HepG2 (cell line): ENCODE results near the gene MRPL43. TPM values are rescaled to one million over a fixed set of nuclear protein-coding genes. Genes with fewer than 3 reads are reported as not detected.

Experiments used
- GMEB1 ChIP-seq: sonication (generic); formaldehyde crosslinking; IDR thresholded peaks from 2 replicates; pipeline ENCODE4 v1.5.1; 2020; ENCODE audit warnings: missing genetic modification reagents, mild to moderate bottlenecking, borderline replicate concordance
- GRHL1 ChIP-seq: sonication (generic); formaldehyde crosslinking; conservative IDR thresholded peaks from 2 replicates; pipeline ENCODE4 v1.8.0; 2022; ENCODE audit warnings: missing genetic modification reagents
- IKZF5 ChIP-seq: IDR thresholded peaks from 2 replicates; pipeline ENCODE4 v1.6.1; 2018; ENCODE audit warnings: missing genetic modification reagents, mild to moderate bottlenecking, missing compliant biosample characterization
- IRX3 ChIP-seq: sonication (generic); formaldehyde crosslinking; IDR thresholded peaks from 2 replicates; pipeline ENCODE4 v1.8.1; 2023; ENCODE audit warnings: mild to moderate bottlenecking, low read depth, missing genetic modification reagents, borderline replicate concordance
- KDM5A ChIP-seq: fragments of 200-600 bp; sonication (generic); IDR thresholded peaks from 2 replicates; pipeline ENCODE4 v1.7.0; 2018; ENCODE audit warnings: antibody characterized with exemption, mild to moderate bottlenecking, low read length, borderline replicate concordance
- NFE2L2 ChIP-seq: fragments of 150-350 bp; IDR thresholded peaks from 2 replicates; pipeline ENCODE4 v1.6.1; 2014; ENCODE audit warnings: low read length
- RELA ChIP-seq: sonication (generic); formaldehyde crosslinking; IDR thresholded peaks from 2 replicates; pipeline ENCODE4 v1.4.0; 2020; ENCODE audit warnings: missing genetic modification reagents
- TBX3 ChIP-seq: fragments of 450-650 bp; IDR thresholded peaks from 2 replicates; pipeline ENCODE4 v1.6.1; 2017; ENCODE audit warnings: antibody characterized with exemption, mild to moderate bottlenecking, inconsistent platforms, borderline replicate concordance
- ZNF382 ChIP-seq: sonication (generic); formaldehyde crosslinking; IDR thresholded peaks from 2 replicates; pipeline ENCODE4 v1.5.0; 2020; ENCODE audit warnings: missing genetic modification reagents, mild to moderate bottlenecking, borderline replicate concordance
- ZNF468 ChIP-seq: sonication (generic); formaldehyde crosslinking; IDR thresholded peaks from 2 replicates; pipeline ENCODE4 v1.8.0; 2022; ENCODE audit warnings: mild to moderate bottlenecking, moderate library complexity, missing genetic modification reagents
- ZNF558 ChIP-seq: sonication (generic); formaldehyde crosslinking; IDR thresholded peaks from 2 replicates; pipeline ENCODE4 v1.9.0; 2022; ENCODE audit warnings: mild to moderate bottlenecking, missing genetic modification reagents, borderline replicate concordance
- ZNF572 ChIP-seq: sonication (generic); formaldehyde crosslinking; IDR thresholded peaks from 2 replicates; pipeline ENCODE4 v1.5.1; 2020; ENCODE audit warnings: mild to moderate bottlenecking, missing genetic modification reagents
- ZNF616 ChIP-seq: sonication (generic); formaldehyde crosslinking; IDR thresholded peaks from 2 replicates; pipeline ENCODE4 v1.5.0; 2020; ENCODE audit warnings: low read depth, mild to moderate bottlenecking, missing genetic modification reagents
- ZNF83 ChIP-seq: sonication (generic); formaldehyde crosslinking; IDR thresholded peaks from 2 replicates; pipeline ENCODE4 v1.4.0; 2020; ENCODE audit warnings: missing genetic modification reagents, mild to moderate bottlenecking, borderline replicate concordance
- polyA plus RNA-seq, 8 experiments: library from polyadenylated mRNA; depleted of rRNA in 3 of 8; stranded (reverse) in 7 of 8; unstranded in 1 of 8; fragments of >200 nt; fragmentation: Illumina TruSeq in 4 of 8; extraction: Trizol in 4 of 8; gene quantifications; 2 replicates each; pipeline versions ENCODE4 v1.2.1 to v1.2.3, GENCODE V29; 2011 to 2016; ENCODE audit warnings: low read depth in 4 of 8, missing spikeins in 1 of 8, mixed read lengths in 1 of 8; ENCODE audit not compliant: insufficient read depth in 1 of 8
- total RNA-seq, 5 experiments: library from RNA; depleted of rRNA; stranded (reverse); fragments of >200 nt; fragmentation: Illumina TruSeq; extraction: Trizol; gene quantifications; 2 replicates each; pipeline ENCODE4 v1.2.3, GENCODE V29; 2016; ENCODE audit warnings: low read depth in 1 of 5
- TF ChIP-seq, protein P1 (sequence below): sonication (generic); formaldehyde crosslinking; IDR thresholded peaks from 2 replicates; pipeline ENCODE4 v1.5.1; 2020; ENCODE audit warnings: missing genetic modification reagents, mild to moderate bottlenecking, borderline replicate concordance
- TF ChIP-seq, protein P2 (sequence below): sonication (generic); formaldehyde crosslinking; conservative IDR thresholded peaks from 2 replicates; pipeline ENCODE4 v1.4.0; 2020; ENCODE audit warnings: mild to moderate bottlenecking, missing genetic modification reagents, moderate library complexity

The MRPL43 gene
- total and polyA plus RNA-seq, 2 of the 13 experiments (the other 11 are each of a cell fraction or from before 2014, with no cell fraction given), result 71.0 to 73.7 TPM

DNA sequence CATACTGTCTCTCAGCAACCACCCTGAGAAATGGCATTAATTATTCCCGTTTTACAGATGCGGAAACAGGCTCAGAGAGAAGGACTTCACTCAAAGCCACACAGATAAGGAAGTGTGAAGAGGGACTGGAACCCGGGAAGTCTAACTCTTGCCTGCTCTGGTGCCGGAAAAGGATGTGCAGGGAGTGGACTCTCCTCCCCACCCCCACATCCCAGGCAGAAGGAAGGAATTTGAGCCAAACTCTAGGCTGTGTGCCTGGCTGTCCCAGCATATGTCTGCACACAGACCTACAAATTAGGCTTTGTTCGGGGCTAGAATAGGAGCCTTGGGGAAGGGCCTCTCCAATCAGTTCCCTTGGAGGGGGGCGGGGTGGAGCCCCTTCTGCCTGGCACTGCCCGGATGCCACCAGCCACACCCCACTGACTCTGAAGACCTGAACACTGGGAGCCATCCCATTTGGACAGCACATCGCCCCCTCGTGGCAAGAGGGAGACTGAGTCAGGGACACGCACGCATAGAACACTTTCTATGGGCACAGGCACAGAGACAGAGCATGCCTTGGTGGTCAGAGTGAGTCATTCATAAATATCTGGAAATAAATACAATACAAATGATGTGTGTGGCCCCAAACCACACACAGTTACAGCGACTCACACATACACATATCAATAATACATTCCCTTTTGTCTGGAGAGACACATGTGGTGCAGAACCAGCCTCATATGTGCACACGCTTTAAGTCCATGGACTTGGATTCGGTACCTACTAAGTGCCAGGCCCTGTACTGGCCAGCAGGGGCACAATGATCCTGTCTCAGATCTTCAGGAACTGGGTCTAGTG is 25.4 kb upstream of the MRPL43 start (continued):
- TF ChIP-seq IKZF5 (CRISPR knock-in tag), result 0 out of 2 replicates have a peak, but pooled peaks have one; percentile 16
- TF ChIP-seq GRHL1, result no peak
- TF ChIP-seq ZNF382, result no peak
- TF ChIP-seq KDM5A, result no peak
- TF ChIP-seq ZNF83 (CRISPR knock-in tag), result no peak
- TF ChIP-seq GMEB1 (CRISPR knock-in tag), result no peak
- TF ChIP-seq, protein P1, sequence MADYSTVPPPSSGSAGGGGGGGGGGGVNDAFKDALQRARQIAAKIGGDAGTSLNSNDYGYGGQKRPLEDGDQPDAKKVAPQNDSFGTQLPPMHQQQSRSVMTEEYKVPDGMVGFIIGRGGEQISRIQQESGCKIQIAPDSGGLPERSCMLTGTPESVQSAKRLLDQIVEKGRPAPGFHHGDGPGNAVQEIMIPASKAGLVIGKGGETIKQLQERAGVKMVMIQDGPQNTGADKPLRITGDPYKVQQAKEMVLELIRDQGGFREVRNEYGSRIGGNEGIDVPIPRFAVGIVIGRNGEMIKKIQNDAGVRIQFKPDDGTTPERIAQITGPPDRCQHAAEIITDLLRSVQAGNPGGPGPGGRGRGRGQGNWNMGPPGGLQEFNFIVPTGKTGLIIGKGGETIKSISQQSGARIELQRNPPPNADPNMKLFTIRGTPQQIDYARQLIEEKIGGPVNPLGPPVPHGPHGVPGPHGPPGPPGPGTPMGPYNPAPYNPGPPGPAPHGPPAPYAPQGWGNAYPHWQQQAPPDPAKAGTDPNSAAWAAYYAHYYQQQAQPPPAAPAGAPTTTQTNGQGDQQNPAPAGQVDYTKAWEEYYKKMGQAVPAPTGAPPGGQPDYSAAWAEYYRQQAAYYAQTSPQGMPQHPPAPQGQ (CRISPR knock-in tag), result no peak
- no peak for TF ChIP-seq ZNF468 (CRISPR knock-in tag)
- TF ChIP-seq ZNF558 (CRISPR knock-in tag), result no peak
- no peak for TF ChIP-seq NFE2L2
- TF ChIP-seq TBX3, result no peak
- no peak for TF ChIP-seq ZNF616 (CRISPR knock-in tag)
- TF ChIP-seq RELA, result no peak
- TF ChIP-seq, protein P2, sequence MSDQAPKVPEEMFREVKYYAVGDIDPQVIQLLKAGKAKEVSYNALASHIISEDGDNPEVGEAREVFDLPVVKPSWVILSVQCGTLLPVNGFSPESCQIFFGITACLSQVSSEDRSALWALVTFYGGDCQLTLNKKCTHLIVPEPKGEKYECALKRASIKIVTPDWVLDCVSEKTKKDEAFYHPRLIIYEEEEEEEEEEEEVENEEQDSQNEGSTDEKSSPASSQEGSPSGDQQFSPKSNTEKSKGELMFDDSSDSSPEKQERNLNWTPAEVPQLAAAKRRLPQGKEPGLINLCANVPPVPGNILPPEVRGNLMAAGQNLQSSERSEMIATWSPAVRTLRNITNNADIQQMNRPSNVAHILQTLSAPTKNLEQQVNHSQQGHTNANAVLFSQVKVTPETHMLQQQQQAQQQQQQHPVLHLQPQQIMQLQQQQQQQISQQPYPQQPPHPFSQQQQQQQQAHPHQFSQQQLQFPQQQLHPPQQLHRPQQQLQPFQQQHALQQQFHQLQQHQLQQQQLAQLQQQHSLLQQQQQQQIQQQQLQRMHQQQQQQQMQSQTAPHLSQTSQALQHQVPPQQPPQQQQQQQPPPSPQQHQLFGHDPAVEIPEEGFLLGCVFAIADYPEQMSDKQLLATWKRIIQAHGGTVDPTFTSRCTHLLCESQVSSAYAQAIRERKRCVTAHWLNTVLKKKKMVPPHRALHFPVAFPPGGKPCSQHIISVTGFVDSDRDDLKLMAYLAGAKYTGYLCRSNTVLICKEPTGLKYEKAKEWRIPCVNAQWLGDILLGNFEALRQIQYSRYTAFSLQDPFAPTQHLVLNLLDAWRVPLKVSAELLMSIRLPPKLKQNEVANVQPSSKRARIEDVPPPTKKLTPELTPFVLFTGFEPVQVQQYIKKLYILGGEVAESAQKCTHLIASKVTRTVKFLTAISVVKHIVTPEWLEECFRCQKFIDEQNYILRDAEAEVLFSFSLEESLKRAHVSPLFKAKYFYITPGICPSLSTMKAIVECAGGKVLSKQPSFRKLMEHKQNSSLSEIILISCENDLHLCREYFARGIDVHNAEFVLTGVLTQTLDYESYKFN, result no peak
- no peak for TF ChIP-seq IRX3
- no peak for TF ChIP-seq ZNF572 (CRISPR knock-in tag)
